ENCODE measurements around the gene CDH5. TPM values are rescaled to one million over a fixed set of nuclear protein-coding genes. Genes with fewer than 3 reads are reported as not detected.

Gene CDH5
- total and polyA plus RNA-seq, 2 donors = 44.0 to 55.8 TPM

DNA sequence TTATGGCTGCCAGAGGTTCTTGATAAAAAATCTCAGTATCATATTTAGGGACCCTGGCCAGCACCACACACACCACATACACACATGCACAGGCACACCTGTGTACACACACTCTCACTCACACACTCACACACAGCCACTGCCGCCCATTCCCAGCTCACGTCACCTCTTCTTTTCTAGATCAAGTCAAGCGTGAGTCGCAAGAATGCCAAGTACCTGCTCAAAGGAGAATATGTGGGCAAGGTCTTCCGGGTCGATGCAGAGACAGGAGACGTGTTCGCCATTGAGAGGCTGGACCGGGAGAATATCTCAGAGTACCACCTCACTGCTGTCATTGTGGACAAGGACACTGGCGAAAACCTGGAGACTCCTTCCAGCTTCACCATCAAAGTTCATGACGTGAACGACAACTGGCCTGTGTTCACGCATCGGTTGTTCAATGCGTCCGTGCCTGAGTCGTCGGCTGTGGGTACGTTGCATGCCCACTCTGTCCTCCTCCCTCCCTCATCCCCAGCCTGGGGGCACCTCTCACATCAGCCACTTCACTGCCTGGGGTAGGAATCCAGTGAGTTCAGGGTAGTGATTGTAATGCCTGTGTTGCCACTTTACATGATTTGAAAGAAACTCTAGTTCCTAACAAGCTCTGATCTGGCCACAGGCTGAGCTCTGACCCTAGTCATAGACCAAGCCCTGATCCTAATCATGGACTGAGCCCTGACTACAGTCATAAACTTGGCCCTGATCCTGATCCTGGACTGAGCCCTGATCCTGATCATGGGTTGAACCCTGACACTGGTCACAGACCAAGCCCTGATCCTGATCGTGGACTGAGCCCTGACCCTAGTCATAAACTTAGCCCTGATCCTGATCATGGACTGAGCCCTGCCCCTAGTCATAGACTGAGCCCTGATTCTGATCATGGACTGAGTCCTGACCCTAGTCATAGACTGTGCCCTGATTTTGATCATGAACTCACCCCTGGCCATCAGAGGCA, 20.4 kb downstream of the CDH5 start:
- Histone ChIP-seq H3K4me3 (ENCODE audit: low read depth, low read length) (no peak overlapping the region), H3K36me3 (ENCODE audit: insufficient read depth) (no peaks in the 10 kb centered on the region), H3K4me1 (ENCODE audit: insufficient read depth) (no peaks in the 10 kb centered on the region), H3K27ac (ENCODE audit: low read depth) (no peak overlapping the region)
- WGBS = 86% methylated on average over 20 of the region's 20 CpGs
- DNase-seq (ENCODE audit: extremely low spot score) = no peak

DNA sequence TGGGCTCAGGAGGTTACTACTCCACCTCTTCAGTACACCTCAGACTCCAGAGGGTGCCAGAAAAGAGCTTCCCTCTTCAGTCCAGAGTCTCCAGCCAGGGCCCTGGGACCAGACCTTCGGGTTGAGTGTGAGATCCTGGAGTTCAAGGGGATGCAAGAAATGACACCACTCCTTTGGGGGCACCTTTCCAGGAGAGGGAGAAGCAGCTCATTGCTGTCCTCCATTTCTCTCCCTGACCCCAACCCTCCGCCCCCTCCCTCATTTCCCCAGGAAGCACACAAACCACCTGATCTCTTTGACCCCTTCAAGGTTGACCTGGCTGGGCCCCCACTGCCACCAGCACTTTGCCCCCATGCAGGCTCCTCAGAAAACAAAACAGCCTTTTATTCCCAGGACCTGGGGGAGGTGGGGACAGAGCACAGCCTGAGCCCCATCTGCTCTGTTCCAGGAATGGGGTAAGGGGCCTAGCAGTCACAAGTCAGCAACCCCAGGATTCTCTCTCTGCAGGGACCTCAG, 21.4 kb downstream of the CDH5 start:
- H3K4me1 ChIP-seq (ENCODE audit: insufficient read depth) = no peaks in the 10 kb centered on the region
- WGBS = 82% methylated on average over 2 of the region's 2 CpGs
- no peak overlapping the region for H3K27ac ChIP-seq (ENCODE audit: low read depth)
- DNase-seq (ENCODE audit: extremely low spot score) = no peak
- H3K36me3 ChIP-seq (ENCODE audit: insufficient read depth) = no peaks in the 10 kb centered on the region
- no peak overlapping the region for H3K4me3 ChIP-seq (ENCODE audit: low read depth, low read length)

GRCh38 chr16:66388350-66389139, 22.1 kb downstream of the CDH5 start:
- H3K4me1 ChIP-seq (ENCODE audit: insufficient read depth) = no peaks in the 10 kb centered on the region
- H3K36me3 ChIP-seq (ENCODE audit: insufficient read depth) = no peaks in the 10 kb centered on the region
- WGBS = 86% methylated on average over 6 of the region's 6 CpGs
- no peak overlapping the region for H3K4me3 ChIP-seq (ENCODE audit: low read depth, low read length)
- no peak for DNase-seq (ENCODE audit: extremely low spot score)
- H3K27ac ChIP-seq (ENCODE audit: low read depth) = no peak overlapping the region

- H3K27ac ChIP-seq (ENCODE audit: low read depth) = no peak overlapping the region
- H3K4me1 ChIP-seq (ENCODE audit: insufficient read depth) = no peaks in the 10 kb centered on the region
- H3K4me3 ChIP-seq (ENCODE audit: low read depth, low read length) = no peak overlapping the region
- DNase-seq (ENCODE audit: extremely low spot score) = no peak
- WGBS = 96% methylated on average over 13 of the region's 13 CpGs
- no peaks in the 10 kb centered on the region for H3K36me3 ChIP-seq (ENCODE audit: insufficient read depth)
Observed at GRCh38 chr16:66389256-66390176, 23.0 kb downstream of the CDH5 start.

DNA sequence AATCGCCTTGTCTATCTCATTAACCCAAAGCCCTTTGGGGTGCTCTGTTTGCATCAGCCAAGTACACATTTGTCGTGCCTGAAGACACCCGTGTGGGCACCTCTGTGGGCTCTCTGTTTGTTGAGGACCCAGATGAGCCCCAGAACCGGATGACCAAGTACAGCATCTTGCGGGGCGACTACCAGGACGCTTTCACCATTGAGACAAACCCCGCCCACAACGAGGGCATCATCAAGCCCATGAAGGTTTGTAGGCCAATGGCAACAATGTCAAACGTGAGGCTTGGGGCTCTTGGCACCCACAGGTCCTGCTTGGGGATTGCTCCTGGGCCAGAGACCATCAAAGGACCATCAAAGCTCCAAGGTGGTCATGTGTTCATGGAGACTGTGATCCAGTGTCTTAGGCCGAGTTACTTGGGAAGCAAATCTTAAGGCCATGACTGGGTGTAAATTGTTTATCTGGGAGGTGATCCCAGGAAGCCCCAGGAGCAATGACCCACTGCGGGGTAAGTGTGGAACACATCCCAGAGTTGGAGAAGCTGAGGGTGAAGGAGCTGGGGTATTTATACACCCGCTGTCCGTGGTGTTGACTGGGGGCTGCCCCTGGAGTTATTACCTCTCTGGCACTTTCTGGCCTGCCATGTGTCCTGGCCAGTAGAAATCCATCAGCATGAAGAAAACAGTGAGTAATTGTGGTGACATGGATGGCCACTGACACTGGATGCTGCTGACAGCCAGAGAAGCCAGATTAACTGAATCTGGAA, 24.0 kb downstream of the CDH5 start:
- WGBS = 93% methylated on average over 14 of the region's 14 CpGs
- H3K4me1 ChIP-seq (ENCODE audit: insufficient read depth) = no peaks in the 10 kb centered on the region
- H3K4me3 ChIP-seq (ENCODE audit: low read depth, low read length) = no peak overlapping the region
- no peaks in the 10 kb centered on the region for H3K36me3 ChIP-seq (ENCODE audit: insufficient read depth)
- DNase-seq (ENCODE audit: extremely low spot score) = no peak
- no peak overlapping the region for H3K27ac ChIP-seq (ENCODE audit: low read depth)

DNA sequence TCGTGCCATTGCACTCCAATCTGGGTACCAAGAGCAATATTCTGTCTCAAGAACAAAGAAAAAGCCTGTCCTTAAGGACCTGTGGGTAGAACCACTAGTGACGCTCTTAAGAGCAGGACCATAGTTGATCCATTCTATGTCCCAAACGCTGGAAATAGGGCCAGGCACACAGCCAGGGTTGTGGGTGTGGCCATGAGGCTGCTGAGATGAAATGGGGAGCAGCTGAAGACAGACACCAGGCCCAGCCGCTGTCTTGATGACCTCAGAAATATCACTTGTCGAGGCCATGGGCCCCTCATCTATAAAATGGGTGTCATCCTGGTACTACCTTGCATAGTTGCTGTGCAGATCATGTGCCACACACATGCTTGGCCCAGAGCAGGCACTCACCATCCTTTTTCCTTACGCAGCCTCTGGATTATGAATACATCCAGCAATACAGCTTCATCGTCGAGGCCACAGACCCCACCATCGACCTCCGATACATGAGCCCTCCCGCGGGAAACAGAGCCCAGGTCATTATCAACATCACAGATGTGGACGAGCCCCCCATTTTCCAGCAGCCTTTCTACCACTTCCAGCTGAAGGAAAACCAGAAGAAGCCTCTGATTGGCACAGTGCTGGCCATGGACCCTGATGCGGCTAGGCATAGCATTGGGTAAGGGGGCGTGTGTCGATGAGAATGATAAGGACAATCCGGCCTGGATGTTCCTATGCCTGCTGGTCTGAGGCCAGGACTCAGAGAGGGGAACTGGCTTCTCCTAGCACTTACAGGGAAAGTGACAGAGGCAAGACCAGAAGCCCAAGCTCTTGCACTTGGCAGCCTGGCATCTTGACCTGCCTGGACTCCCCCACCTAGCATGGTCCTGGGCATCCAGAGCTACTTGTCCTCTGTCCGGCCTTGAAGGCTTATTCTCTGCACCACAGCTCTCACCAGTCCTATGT, 25.5 kb downstream of the CDH5 start:
- Histone ChIP-seq H3K36me3 (ENCODE audit: insufficient read depth) (no peaks in the 10 kb centered on the region), H3K4me3 (ENCODE audit: low read depth, low read length) (no peak overlapping the region), H3K4me1 (ENCODE audit: insufficient read depth) (no peaks in the 10 kb centered on the region), H3K27ac (ENCODE audit: low read depth) (no peak overlapping the region)
- no peak for DNase-seq (ENCODE audit: extremely low spot score)
- 80% methylated on average over 18 of the region's 18 CpGs for WGBS

- H3K36me3 ChIP-seq (ENCODE audit: insufficient read depth) = no peaks in the 10 kb centered on the region
Observed at GRCh38 chr16:66395806-66396555, 29.5 kb downstream of the CDH5 start.

GRCh38 chr16:66397736-66398433, 31.4 kb downstream of the CDH5 start:
- Histone ChIP-seq H3K36me3 (ENCODE audit: insufficient read depth) (no peaks in the 10 kb centered on the region), H3K27ac (ENCODE audit: low read depth) (no peak overlapping the region), H3K4me3 (ENCODE audit: low read depth, low read length) (no peak overlapping the region), H3K4me1 (ENCODE audit: insufficient read depth) (no peaks in the 10 kb centered on the region)
- no peak for DNase-seq (ENCODE audit: extremely low spot score)
- 75% methylated on average over 5 of the region's 5 CpGs for WGBS

More at GRCh38 chr16:66395806-66396555, 29.5 kb downstream of the CDH5 start:
- Histone ChIP-seq H3K4me1 (ENCODE audit: insufficient read depth) (no peaks in the 10 kb centered on the region), H3K27ac (ENCODE audit: low read depth) (no peak overlapping the region), H3K4me3 (ENCODE audit: low read depth, low read length) (no peak overlapping the region)
- WGBS = 93% methylated on average over 7 of the region's 7 CpGs
- no peak for DNase-seq (ENCODE audit: extremely low spot score)

DNA sequence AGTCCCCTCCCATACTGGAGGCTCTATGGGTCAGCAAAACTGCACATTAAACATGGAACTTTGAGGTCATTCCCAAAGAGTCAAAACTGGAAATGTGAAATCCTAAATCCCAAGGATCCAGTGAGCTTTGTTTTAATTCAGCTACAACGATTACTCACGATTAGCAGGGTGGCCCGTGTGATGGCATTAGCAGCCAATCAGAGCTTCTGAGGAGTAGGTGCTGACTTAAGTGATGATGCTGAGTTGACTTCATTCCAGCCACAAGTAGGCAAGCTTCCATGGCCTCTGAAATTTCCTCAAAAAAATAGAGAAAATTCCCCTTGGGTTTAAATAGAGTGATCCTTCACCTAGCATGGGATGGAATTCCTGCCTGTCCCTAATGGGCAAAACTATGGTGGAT, 32.5 kb downstream of the CDH5 start:
- no peak overlapping the region for H3K27ac ChIP-seq (ENCODE audit: low read depth)

GRCh38 chr16:66399930-66400329, 33.4 kb downstream of the CDH5 start:
- H3K27ac ChIP-seq (ENCODE audit: low read depth) = no peak overlapping the region
- DNase-seq (ENCODE audit: extremely low spot score) = no peak
- 64% methylated on average over 3 of the region's 3 CpGs for WGBS
- H3K36me3 ChIP-seq (ENCODE audit: insufficient read depth) = no peaks in the 10 kb centered on the region
- no peak overlapping the region for H3K4me3 ChIP-seq (ENCODE audit: low read depth, low read length)
- H3K4me1 ChIP-seq (ENCODE audit: insufficient read depth) = no peaks in the 10 kb centered on the region

More for the DNA sequence above, 32.5 kb downstream of the CDH5 start:
- Histone ChIP-seq H3K4me1 (ENCODE audit: insufficient read depth) (no peaks in the 10 kb centered on the region), H3K4me3 (ENCODE audit: low read depth, low read length) (no peak overlapping the region), H3K36me3 (ENCODE audit: insufficient read depth) (no peaks in the 10 kb centered on the region)
- WGBS = 69% methylated on average over 3 of the region's 3 CpGs
- DNase-seq (ENCODE audit: extremely low spot score) = no peak

Measured in urinary bladder (tissue), 4 donors.